Right kidney (tissue), 1 donor: ENCODE measurements around the gene DCUN1D3.
"Not testable (repeated sequence)": the region's sequence is repeated elsewhere in the genome, so short reads cannot be mapped to it uniquely, and the experiment has no call there.

Experiments used
- DNase-seq: peaks from one replicate; pipeline ENCODE4 v3.0.0-alpha.2; 2016

DCUN1D3 gene

GRCh38 chr16:20826039-20826566, 74.1 kb downstream of the DCUN1D3 start:
- no peak for DNase-seq

DNA sequence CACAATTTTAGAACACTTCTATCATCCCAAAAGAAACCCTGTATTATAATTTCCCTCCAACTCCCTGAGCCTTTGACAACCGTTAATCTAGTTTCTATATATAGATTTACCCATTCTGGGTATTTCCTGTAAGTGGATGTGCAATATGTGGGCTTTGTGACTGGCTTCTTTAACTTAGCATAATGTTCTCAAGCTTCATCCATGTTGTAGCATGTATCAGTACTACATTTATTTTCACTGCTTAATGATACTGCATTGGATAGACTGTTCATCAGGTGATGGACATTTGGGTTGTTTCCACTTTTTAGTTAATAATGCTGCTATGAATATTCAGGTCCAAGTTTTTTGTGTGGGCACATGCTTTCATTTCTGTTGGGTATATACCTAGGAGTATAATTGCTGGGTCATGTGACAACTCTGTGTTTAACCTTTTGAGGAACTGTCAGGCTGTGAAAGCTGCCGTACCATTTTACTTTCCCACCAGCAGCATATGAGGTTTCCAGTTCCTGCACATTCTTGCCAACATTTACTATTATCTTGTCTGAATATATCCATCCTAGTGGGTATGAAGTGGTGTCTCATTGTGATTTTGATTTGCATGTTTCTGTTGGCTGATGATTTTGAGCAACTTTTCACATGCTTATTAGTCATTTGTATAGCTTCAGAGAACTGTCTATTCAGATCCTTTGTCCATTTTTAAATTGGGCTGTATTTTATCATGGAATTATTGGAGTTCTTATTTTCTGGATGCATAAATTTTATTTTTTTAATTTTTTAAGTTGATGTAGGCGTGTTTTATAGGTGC, 77.4 kb downstream of the DCUN1D3 start:
- DNase-seq, result no peak

DNA sequence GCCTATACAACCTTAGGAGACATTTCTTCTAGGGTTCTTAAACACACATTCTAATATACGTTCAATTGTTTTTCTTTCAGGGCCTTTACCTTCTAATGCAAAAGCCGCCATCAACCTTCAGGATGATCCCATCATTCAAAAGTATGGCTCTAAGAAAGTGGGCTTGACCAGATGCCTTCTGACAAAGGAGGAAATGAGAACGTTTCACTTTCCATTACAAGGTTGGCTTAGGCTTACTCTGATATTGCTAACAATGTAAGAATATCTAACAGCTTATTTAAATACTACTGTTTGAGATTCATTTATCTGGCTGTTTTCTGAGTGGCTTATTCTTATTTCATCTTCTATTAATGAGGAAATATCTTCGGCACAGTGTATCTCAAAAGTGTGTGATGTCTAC, 78.5 kb downstream of the DCUN1D3 start:
- DNase-seq, result no peak

DNA sequence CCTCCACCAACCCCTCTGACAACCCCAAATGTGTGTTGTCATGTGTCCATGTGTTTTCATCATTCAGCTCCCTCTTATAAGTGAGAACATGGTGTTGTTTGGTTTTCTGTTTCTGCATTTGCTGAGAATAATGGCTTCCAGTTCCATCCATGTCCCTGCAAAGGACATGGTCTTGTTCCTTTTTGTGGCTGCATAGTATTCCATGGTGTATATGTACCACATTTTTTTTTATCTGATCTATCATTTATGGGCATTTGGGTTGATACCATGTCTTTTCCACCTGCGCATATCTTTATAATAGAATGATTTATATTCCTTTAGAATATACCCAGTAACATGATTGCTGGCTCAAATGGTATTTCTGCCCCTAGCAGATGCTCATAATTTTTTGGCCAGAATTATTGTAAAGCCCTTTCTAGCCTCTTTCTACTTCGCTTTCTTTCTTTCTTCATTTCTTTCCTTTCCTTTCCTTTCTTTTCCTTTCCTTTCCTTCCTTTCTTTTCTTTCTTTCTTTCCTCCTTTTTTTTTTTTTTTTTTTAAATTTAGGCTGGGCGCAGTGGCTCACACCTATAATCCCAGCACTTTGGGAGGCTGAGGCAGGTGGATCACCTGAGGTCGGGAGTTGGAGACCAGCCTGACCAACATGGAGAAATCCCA, 81.1 kb downstream of the DCUN1D3 start:
- DNase-seq, result no peak

- no peak for DNase-seq
Measured at GRCh38 chr16:20814784-20815183, 85.4 kb downstream of the DCUN1D3 start.

DNA sequence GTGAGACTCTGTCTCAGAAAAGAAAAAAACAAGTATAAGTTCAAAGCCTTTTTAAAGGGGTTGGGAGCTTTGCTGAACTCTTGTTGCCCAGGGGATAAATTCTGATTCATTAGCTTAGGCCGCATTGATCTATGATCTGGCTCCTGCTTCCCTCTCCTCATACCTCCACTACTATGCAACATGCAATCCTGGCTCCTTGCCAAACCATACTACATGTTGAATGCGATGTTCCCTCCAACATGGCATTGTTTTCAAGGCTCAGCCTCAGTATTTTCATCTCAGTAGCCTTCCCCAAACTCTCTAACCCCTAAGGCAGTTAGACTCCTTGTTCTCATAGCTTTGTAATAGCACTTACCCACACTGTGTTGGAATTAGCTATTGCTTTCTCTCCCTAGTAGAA, 87.6 kb downstream of the DCUN1D3 start:
- no peak for DNase-seq

DNA sequence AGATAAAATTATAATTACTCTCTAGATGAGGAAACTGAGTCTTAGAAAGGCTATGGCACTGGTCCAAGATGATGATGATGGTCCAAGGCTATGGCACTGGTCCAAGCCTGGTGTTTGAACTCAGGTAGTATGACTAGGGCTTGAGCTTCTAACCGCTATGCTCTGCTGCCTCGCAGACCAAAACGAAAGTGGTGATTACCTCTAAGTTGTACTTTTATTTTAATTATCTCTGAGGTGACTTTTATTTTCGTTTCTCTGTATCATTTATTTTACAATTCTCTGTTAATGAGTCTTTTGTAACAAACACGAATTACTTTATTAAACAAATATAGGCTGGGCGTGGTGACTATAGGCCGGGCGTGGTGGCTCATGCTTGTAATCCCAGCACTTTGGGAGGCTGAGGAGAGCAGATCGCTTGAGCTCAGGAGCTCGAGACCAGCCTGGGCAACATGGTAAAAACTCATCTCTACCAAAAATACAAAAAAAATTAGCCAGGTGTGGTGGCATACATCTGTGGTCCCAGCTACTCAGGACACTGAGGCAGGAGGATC, 88.2 kb downstream of the DCUN1D3 start:
- DNase-seq, result no peak

DNA sequence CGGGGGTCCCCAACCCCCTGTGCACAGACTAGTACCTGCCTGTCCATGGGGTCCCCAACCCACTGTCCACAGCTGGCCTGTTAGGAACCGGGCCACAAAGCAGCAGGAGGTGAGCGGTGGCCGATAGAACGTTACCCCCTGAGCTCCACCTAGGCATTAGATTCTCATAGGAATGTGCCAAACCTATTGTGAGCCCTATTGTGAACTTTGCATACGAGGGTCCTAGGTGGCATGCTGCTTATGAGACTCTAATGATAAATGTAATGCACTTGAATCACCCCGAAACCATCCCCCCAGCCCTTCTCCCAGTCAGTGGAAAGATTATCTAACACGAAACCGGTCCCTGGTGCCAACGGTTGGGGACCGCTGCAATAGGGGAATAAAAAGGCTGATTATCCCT, 92.3 kb downstream of the DCUN1D3 start:
- no peak for DNase-seq

- peak; percentile 91 for DNase-seq
Measured at GRCh38 chr16:20806168-20807050, 93.7 kb downstream of the DCUN1D3 start, which contains the start of the genes ERI2 and REXO5. TSS of gene ERI2 (minus strand) at chr16:20806472. CDS start at chr16:20806430, 42 bp downstream. TSS of gene REXO5 (plus strand) at chr16:20806527. CDS start at chr16:20806954, 427 bp downstream.

DNA sequence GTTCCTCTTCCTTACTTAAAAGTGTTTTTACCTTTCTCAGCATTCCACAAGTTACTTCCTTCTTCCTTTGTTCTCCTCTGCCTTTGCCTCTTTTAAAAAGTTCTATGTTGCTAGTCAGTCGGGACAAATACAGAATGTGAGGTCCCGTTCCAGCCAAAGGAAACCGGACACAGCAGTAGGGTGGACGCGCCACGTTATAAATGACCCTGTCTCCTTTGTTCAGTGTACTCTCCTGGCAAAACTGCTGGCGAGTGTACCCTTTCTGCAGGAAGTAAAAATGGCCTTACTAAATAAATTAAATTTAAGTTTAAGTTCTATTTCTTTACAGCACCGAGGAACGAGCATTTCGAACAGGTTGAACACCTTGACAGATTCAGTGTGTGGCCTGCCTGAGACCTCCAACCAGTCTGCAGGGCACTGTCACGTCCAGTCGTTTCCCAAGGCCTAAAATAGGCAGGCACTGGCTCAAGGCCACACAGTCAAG, 94.4 kb downstream of the DCUN1D3 start:
- not testable (repeated sequence) for DNase-seq
